HepG2 (cell line): ENCODE measurements around the gene IGHMBP2. TPM values are rescaled to one million over a fixed set of nuclear protein-coding genes. Genes with fewer than 3 reads are reported as not detected.

Experiments used
- GATAD2A ChIP-seq: IDR thresholded peaks from 2 replicates; pipeline ENCODE4 v1.6.1; 2016
- NBN ChIP-seq: fragments of 450-650 bp; conservative IDR thresholded peaks from 2 replicates; pipeline ENCODE4 v1.6.1; 2017
- PHF21A ChIP-seq: sonication (generic); formaldehyde crosslinking; IDR thresholded peaks from 2 replicates; pipeline ENCODE4 v1.5.0; 2020; ENCODE audit warnings: mild to moderate bottlenecking, missing genetic modification reagents
- RELA ChIP-seq: sonication (generic); formaldehyde crosslinking; IDR thresholded peaks from 2 replicates; pipeline ENCODE4 v1.4.0; 2020; ENCODE audit warnings: missing genetic modification reagents
- ZBTB26 ChIP-seq: IDR thresholded peaks from 2 replicates; pipeline ENCODE4 v1.6.1; 2016; ENCODE audit warnings: missing compliant biosample characterization, missing genetic modification reagents, borderline replicate concordance
- polyA plus RNA-seq, 8 experiments: library from polyadenylated mRNA; depleted of rRNA in 3 of 8; stranded (reverse) in 7 of 8; unstranded in 1 of 8; fragments of >200 nt; fragmentation: Illumina TruSeq in 4 of 8; extraction: Trizol in 4 of 8; gene quantifications; 2 replicates each; pipeline versions ENCODE4 v1.2.1 to v1.2.3, GENCODE V29; 2011 to 2016; ENCODE audit warnings: low read depth in 4 of 8, missing spikeins in 1 of 8, mixed read lengths in 1 of 8; ENCODE audit not compliant: insufficient read depth in 1 of 8
- total RNA-seq, 5 experiments: library from RNA; depleted of rRNA; stranded (reverse); fragments of >200 nt; fragmentation: Illumina TruSeq; extraction: Trizol; gene quantifications; 2 replicates each; pipeline ENCODE4 v1.2.3, GENCODE V29; 2016; ENCODE audit warnings: low read depth in 1 of 5
- TF ChIP-seq, protein P1 (sequence below): sonication (generic); formaldehyde crosslinking; IDR thresholded peaks from 2 replicates; pipeline ENCODE4 v1.9.0; 2022; ENCODE audit warnings: low read depth, missing genetic modification reagents
- TF ChIP-seq, protein P2 (sequence below): sonication (generic); formaldehyde crosslinking; conservative IDR thresholded peaks from 2 replicates; pipeline ENCODE4 v1.8.0; 2022; ENCODE audit warnings: low read depth, missing genetic modification reagents
- TF ChIP-seq, protein P3 (sequence below): sonication (generic); formaldehyde crosslinking; IDR thresholded peaks from 2 replicates; pipeline ENCODE4 v1.9.0; 2021; ENCODE audit warnings: mild to moderate bottlenecking, missing genetic modification reagents

IGHMBP2 gene
- total and polyA plus RNA-seq, 2 of the 13 experiments (the other 11 are each of a cell fraction or from before 2014, with no cell fraction given): 8.9 to 9.9 TPM

- TF ChIP-seq, protein P1, sequence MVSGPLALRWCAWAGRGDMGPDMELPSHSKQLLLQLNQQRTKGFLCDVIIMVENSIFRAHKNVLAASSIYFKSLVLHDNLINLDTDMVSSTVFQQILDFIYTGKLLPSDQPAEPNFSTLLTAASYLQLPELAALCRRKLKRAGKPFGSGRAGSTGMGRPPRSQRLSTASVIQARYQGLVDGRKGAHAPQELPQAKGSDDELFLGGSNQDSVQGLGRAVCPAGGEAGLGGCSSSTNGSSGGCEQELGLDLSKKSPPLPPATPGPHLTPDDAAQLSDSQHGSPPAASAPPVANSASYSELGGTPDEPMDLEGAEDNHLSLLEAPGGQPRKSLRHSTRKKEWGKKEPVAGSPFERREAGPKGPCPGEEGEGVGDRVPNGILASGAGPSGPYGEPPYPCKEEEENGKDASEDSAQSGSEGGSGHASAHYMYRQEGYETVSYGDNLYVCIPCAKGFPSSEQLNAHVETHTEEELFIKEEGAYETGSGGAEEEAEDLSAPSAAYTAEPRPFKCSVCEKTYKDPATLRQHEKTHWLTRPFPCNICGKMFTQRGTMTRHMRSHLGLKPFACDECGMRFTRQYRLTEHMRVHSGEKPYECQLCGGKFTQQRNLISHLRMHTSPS (CRISPR knock-in tag): no peak
- peak; percentile 51 for TF ChIP-seq RELA (CRISPR knock-in tag)
- no peak for TF ChIP-seq NBN
- TF ChIP-seq PHF21A: peak; percentile 48; the same call in 1 of the 2 replicates
- TF ChIP-seq, protein P2, sequence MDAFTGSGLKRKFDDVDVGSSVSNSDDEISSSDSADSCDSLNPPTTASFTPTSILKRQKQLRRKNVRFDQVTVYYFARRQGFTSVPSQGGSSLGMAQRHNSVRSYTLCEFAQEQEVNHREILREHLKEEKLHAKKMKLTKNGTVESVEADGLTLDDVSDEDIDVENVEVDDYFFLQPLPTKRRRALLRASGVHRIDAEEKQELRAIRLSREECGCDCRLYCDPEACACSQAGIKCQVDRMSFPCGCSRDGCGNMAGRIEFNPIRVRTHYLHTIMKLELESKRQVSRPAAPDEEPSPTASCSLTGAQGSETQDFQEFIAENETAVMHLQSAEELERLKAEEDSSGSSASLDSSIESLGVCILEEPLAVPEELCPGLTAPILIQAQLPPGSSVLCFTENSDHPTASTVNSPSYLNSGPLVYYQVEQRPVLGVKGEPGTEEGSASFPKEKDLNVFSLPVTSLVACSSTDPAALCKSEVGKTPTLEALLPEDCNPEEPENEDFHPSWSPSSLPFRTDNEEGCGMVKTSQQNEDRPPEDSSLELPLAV (CRISPR knock-in tag): no peak
- TF ChIP-seq GATAD2A: peak; percentile 68
- TF ChIP-seq, protein P3, sequence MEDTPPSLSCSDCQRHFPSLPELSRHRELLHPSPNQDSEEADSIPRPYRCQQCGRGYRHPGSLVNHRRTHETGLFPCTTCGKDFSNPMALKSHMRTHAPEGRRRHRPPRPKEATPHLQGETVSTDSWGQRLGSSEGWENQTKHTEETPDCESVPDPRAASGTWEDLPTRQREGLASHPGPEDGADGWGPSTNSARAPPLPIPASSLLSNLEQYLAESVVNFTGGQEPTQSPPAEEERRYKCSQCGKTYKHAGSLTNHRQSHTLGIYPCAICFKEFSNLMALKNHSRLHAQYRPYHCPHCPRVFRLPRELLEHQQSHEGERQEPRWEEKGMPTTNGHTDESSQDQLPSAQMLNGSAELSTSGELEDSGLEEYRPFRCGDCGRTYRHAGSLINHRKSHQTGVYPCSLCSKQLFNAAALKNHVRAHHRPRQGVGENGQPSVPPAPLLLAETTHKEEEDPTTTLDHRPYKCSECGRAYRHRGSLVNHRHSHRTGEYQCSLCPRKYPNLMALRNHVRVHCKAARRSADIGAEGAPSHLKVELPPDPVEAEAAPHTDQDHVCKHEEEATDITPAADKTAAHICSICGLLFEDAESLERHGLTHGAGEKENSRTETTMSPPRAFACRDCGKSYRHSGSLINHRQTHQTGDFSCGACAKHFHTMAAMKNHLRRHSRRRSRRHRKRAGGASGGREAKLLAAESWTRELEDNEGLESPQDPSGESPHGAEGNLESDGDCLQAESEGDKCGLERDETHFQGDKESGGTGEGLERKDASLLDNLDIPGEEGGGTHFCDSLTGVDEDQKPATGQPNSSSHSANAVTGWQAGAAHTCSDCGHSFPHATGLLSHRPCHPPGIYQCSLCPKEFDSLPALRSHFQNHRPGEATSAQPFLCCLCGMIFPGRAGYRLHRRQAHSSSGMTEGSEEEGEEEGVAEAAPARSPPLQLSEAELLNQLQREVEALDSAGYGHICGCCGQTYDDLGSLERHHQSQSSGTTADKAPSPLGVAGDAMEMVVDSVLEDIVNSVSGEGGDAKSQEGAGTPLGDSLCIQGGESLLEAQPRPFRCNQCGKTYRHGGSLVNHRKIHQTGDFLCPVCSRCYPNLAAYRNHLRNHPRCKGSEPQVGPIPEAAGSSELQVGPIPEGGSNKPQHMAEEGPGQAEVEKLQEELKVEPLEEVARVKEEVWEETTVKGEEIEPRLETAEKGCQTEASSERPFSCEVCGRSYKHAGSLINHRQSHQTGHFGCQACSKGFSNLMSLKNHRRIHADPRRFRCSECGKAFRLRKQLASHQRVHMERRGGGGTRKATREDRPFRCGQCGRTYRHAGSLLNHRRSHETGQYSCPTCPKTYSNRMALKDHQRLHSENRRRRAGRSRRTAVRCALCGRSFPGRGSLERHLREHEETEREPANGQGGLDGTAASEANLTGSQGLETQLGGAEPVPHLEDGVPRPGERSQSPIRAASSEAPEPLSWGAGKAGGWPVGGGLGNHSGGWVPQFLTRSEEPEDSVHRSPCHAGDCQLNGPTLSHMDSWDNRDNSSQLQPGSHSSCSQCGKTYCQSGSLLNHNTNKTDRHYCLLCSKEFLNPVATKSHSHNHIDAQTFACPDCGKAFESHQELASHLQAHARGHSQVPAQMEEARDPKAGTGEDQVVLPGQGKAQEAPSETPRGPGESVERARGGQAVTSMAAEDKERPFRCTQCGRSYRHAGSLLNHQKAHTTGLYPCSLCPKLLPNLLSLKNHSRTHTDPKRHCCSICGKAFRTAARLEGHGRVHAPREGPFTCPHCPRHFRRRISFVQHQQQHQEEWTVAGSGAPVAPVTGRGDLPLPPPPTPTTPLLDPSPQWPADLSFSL (CRISPR knock-in tag): peak; percentile 60
- TF ChIP-seq ZBTB26 (CRISPR knock-in tag): peak; percentile 75; the same call in 1 of the 2 replicates
Measured at GRCh38 chr11:68903288-68904247, at the start of gene IGHMBP2, which contains the start of gene MRPL21 (continued).
